A549 (cell line): ENCODE data around the gene STRADA. TPM values are rescaled to one million over a fixed set of nuclear protein-coding genes. Genes with fewer than 3 reads are reported as not detected.

Experiments used
- ATAC-seq, 2 experiments: fragments of 200-7000 bp in 1 of 2; fragments of >200 bp in 1 of 2; cut with Nextera tagmentation in 1 of 2; cut with Tn5 transposase in 1 of 2; 3 replicates each; pipeline versions ENCODE4 v1.8.0 to v1.9.1; 2018 to 2020; ENCODE audit warnings: mild to moderate bottlenecking in 1 of 2, moderate library complexity in 1 of 2
- CTCF ChIA-PET: fragments of 300-600 bp; sonication (Branson Sonifier 250); formaldehyde crosslinking; extraction: SDS; loops from one replicate; lab custom pipeline; 2021; ENCODE audit warnings: antibody characterized with exemption, inconsistent platforms; lab: Yijun Ruan, JAX
- POLR2A ChIA-PET: fragments of 350-600 bp; formaldehyde crosslinking; extraction: SDS; loops from one replicate; lab custom pipeline; 2021; ENCODE audit warnings: antibody characterized with exemption, inconsistent platforms; lab: Yijun Ruan, JAX
- DNase-seq, 2 experiments: peaks; one replicate each; pipeline versions ENCODE4 v3.0.0 to v3.0.0-alpha.2; 2011 to 2016; ENCODE audit warnings: low read depth in 1 of 2, low spot score in 1 of 2
- FAIRE-seq: peaks from 2 replicates; lab custom pipeline; 2011; peaks lifted over from hg19 to GRCh38; lab: Jason Lieb, UNC
- H3K27ac ChIP-seq, 2 experiments: fragments of >200 bp; sonication (Bioruptor Twin); formaldehyde crosslinking; 3 replicates each; pipeline ENCODE4 v1.5.1; 2016 to 2017
- H3K4me1 ChIP-seq: fragments of >200 bp; sonication (Bioruptor Twin); formaldehyde crosslinking; 3 replicates; pipeline ENCODE4 v1.6.1; 2016
- H3K4me2 ChIP-seq: fragments of >200 bp; sonication (Bioruptor Twin); formaldehyde crosslinking; 3 replicates; pipeline ENCODE4 v1.6.1; 2016
- H3K4me3 ChIP-seq: fragments of >200 bp; sonication (Bioruptor Twin); formaldehyde crosslinking; 3 replicates; pipeline ENCODE4 v1.5.1; 2016
- H3K9me3 ChIP-seq: fragments of >200 bp; sonication (Bioruptor Twin); formaldehyde crosslinking; 3 replicates; pipeline ENCODE4 v1.6.1; 2016
- ATOH8 ChIP-seq: fragments of 250-450 bp; sonication (Bioruptor Pico); IDR thresholded peaks from 2 replicates; pipeline ENCODE4 v1.5.0; 2020; ENCODE audit warnings: low read depth, mild to moderate bottlenecking, moderate library complexity
- BHLHE40 ChIP-seq: IDR thresholded peaks from 2 replicates; pipeline ENCODE4 v1.6.1; 2012; ENCODE audit warnings: low read depth, low read length, inconsistent platforms
- CBX8 ChIP-seq: fragments of 200-600 bp; sonication (generic); IDR thresholded peaks from 2 replicates; pipeline ENCODE4 v1.6.1; 2016
- CEBPB ChIP-seq, 2 experiments: fragments of >200 bp in 1 of 2; sonication (Bioruptor Twin) in 1 of 2; formaldehyde crosslinking in 1 of 2; IDR thresholded peaks; 2 replicates each; pipeline ENCODE4 v1.6.1; 2012 to 2016
- CHD2 ChIP-seq: fragments of 150-350 bp; IDR thresholded peaks from 2 replicates; pipeline ENCODE4 v1.6.1; 2014; ENCODE audit warnings: low read length; ENCODE audit not compliant: partially characterized antibody
- CTCF ChIP-seq: fragments of >200 bp; sonication (Bioruptor Twin); formaldehyde crosslinking; IDR thresholded peaks from 3 replicates; pipeline ENCODE4 v1.5.1; 2016
- E2F6 ChIP-seq: IDR thresholded peaks from 2 replicates; pipeline ENCODE4 v1.6.1; 2012; ENCODE audit warnings: low read depth, borderline replicate concordance
- FOSB ChIP-seq: fragments of 250-450 bp; sonication (Bioruptor Pico); IDR thresholded peaks from 2 replicates; pipeline ENCODE4 v1.5.0; 2020; ENCODE audit warnings: mild to moderate bottlenecking, moderate library complexity
- FOSL2 ChIP-seq, 2 experiments: fragments of 450-650 bp in 1 of 2; fragments of >200 bp in 1 of 2; sonication (Bioruptor Twin) in 1 of 2; formaldehyde crosslinking; IDR thresholded peaks; 2 replicates each; pipeline versions ENCODE4 v1.5.0 to v1.6.1; 2016 to 2020; ENCODE audit warnings: mild to moderate bottlenecking in 1 of 2, moderate library complexity in 1 of 2
- FOXS1 ChIP-seq: fragments of 250-450 bp; sonication (Bioruptor Pico); IDR thresholded peaks from 2 replicates; pipeline ENCODE4 v1.5.0; 2020; ENCODE audit warnings: mild to moderate bottlenecking, moderate library complexity
- HES2 ChIP-seq: fragments of >200 bp; sonication (Bioruptor Twin); formaldehyde crosslinking; IDR thresholded peaks from 2 replicates; pipeline ENCODE4 v1.6.1; 2016
- HMGXB4 ChIP-seq: fragments of 250-450 bp; sonication (Bioruptor Pico); IDR thresholded peaks from 2 replicates; pipeline ENCODE4 v1.5.0; 2021; ENCODE audit warnings: mild to moderate bottlenecking, moderate library complexity, borderline replicate concordance
- HOXB13 ChIP-seq: fragments of 250-450 bp; sonication (Bioruptor Pico); IDR thresholded peaks from 2 replicates; pipeline ENCODE4 v1.5.0; 2020; ENCODE audit warnings: low read depth, mild to moderate bottlenecking, moderate library complexity
- JUN ChIP-seq, 2 experiments: fragments of >200 bp; sonication (Bioruptor Twin); formaldehyde crosslinking; IDR thresholded peaks; 2 replicates in 1 of 2; 3 replicates in 1 of 2; pipeline ENCODE4 v1.6.1; 2016 to 2017
- KDM1A ChIP-seq: fragments of 200-600 bp; sonication (generic); IDR thresholded peaks from 2 replicates; pipeline ENCODE4 v1.6.1; 2016; ENCODE audit warnings: low read depth, mild to moderate bottlenecking
- MAX ChIP-seq: IDR thresholded peaks from 2 replicates; pipeline ENCODE4 v1.6.1; 2012
- MAZ ChIP-seq: fragments of 150-350 bp; IDR thresholded peaks from 2 replicates; pipeline ENCODE4 v1.6.1; 2014; ENCODE audit warnings: antibody characterized with exemption, low read depth, low read length, borderline replicate concordance
- MYC ChIP-seq: IDR thresholded peaks from 2 replicates; pipeline ENCODE4 v1.6.1; 2012; ENCODE audit warnings: mild to moderate bottlenecking, inconsistent platforms, low read length, improper control_type of control experiment, borderline replicate concordance
- NFE2L2 ChIP-seq: fragments of 150-350 bp; conservative IDR thresholded peaks from 2 replicates; pipeline ENCODE4 v1.6.1; 2014; ENCODE audit warnings: low read length
- NPAS2 ChIP-seq: fragments of 250-450 bp; sonication (Bioruptor Pico); IDR thresholded peaks from 2 replicates; pipeline ENCODE4 v1.8.0; 2022; ENCODE audit warnings: mild to moderate bottlenecking, moderate library complexity, borderline replicate concordance
- POLR2A ChIP-seq: IDR thresholded peaks from 2 replicates; pipeline ENCODE4 v1.6.1; 2012; ENCODE audit warnings: mild to moderate bottlenecking, low read length
- RARB ChIP-seq: fragments of 250-450 bp; sonication (Bioruptor Pico); IDR thresholded peaks from 2 replicates; pipeline ENCODE4 v1.8.0; 2021; ENCODE audit warnings: mild to moderate bottlenecking, moderate library complexity
- RFX5 ChIP-seq: fragments of 450-650 bp; IDR thresholded peaks from 2 replicates; pipeline ENCODE4 v1.7.1; 2014; ENCODE audit warnings: antibody characterized with exemption, mild to moderate bottlenecking, moderate library complexity
- TFCP2L1 ChIP-seq: fragments of 250-450 bp; sonication (Bioruptor Pico); IDR thresholded peaks from 2 replicates; pipeline ENCODE4 v1.5.0; 2021; ENCODE audit warnings: mild to moderate bottlenecking
- TP53 ChIP-seq: fragments of 250-450 bp; sonication (Bioruptor Pico); IDR thresholded peaks from 2 replicates; pipeline ENCODE4 v1.5.0; 2021; ENCODE audit warnings: mild to moderate bottlenecking, moderate library complexity
- USF2 ChIP-seq: fragments of 450-650 bp; IDR thresholded peaks from 2 replicates; pipeline ENCODE4 v1.6.1; 2014; ENCODE audit warnings: antibody characterized with exemption
- ZSCAN20 ChIP-seq: fragments of 250-450 bp; sonication (Bioruptor Pico); IDR thresholded peaks from 2 replicates; pipeline ENCODE4 v1.8.0; 2022; ENCODE audit warnings: mild to moderate bottlenecking, moderate library complexity
- WGBS: methylation state at CpG from one replicate; pipeline ENCODE4 v1.1.6; 2017; ENCODE audit errors: missing lambda C conversion rate; 5-methylcytosine and 5-hydroxymethylcytosine counted together
- polyA plus RNA-seq, 4 experiments: library from polyadenylated mRNA; depleted of rRNA in 3 of 4; stranded (reverse); fragments of >200 nt; fragmentation: RNase III in 1 of 4; extraction: RNeasy Plus Mini Kit Qiagen cat#74134 plus additional on column Dnase treatment in 1 of 4; gene quantifications; 2 replicates in 3 of 4; 3 replicates in 1 of 4; pipeline ENCODE4 v1.2.3, GENCODE V29; 2011 to 2017

Gene STRADA
- polyA plus RNA-seq, 2 of the 4 experiments (the other 2 are of a cell fraction) = 30.3 to 33.0 TPM

GRCh38 chr17:63685041-63685440 lies 56.6 kb downstream of the STRADA start (continued):
- TF ChIP-seq KDM1A = no peak
- TF ChIP-seq, all 56 proteins: peak for 0

- ATAC-seq = no peak
- POLR2A ChIA-PET = no interaction called here
- no peak overlapping the region for H3K4me2 ChIP-seq
- TF ChIP-seq RARB (CRISPR knock-in tag) (no peak), CBX8 (no peak), FOXS1 (CRISPR knock-in tag) (no peak), MYC (no peak), CTCF (no peak)
- CTCF ChIA-PET = interaction anchor here (0.6 to 15.8 kb wide), 6 partner anchors 8 to 257 kb away, joined by 3 to 116 read pairs (median 3); no protein-coding TSS in a partner anchor
- H3K4me3 ChIP-seq = no peak overlapping the region
- no peak for FAIRE-seq
- DNase-seq = no peak
- H3K4me1 ChIP-seq = no peaks in the 10 kb centered on the region
- no peak overlapping the region for H3K27ac ChIP-seq
- H3K9me3 ChIP-seq = no peaks in the 10 kb centered on the region
Measured at GRCh38 chr17:63682981-63683380, 58.6 kb downstream of the STRADA start.

GRCh38 chr17:63682441-63682840 lies 59.2 kb downstream of the STRADA start:
- TF ChIP-seq RFX5 (no peak), JUN (IDR thresholded peaks at IDR 0.05) (no peak), USF2 (no peak), E2F6 (no peak), TP53 (CRISPR knock-in tag) (no peak), NPAS2 (no peak), HOXB13 (CRISPR knock-in tag) (no peak), CEBPB (IDR thresholded peaks at IDR 0.05) (no peak), HMGXB4 (CRISPR knock-in tag) (no peak), CHD2 (no peak), FOSB (no peak)
- FAIRE-seq (no peak), ATAC-seq (no peak), DNase-seq (no peak)
- ChIA-PET POLR2A (no interaction called here), CTCF (interaction anchor here (0.9 to 15.8 kb wide), 4 partner anchors 13 to 257 kb away, joined by 3 to 116 read pairs (median 4); no protein-coding TSS in a partner anchor)
- H3K27ac ChIP-seq = no peak overlapping the region
- H3K4me3 ChIP-seq = no peak overlapping the region
- H3K4me2 ChIP-seq = no peak overlapping the region
- 86% methylated on average over 1 of the region's 1 CpG for WGBS
- H3K9me3 ChIP-seq = no peaks in the 10 kb centered on the region
- H3K4me1 ChIP-seq = no peaks in the 10 kb centered on the region

GRCh38 chr17:63681530-63681929 lies 60.1 kb downstream of the STRADA start:
- H3K4me3 ChIP-seq = no peak overlapping the region
- no peaks in the 10 kb centered on the region for H3K4me1 ChIP-seq
- no peak overlapping the region for H3K27ac ChIP-seq
- H3K9me3 ChIP-seq = no peaks in the 10 kb centered on the region
- ChIA-PET CTCF (interaction anchor here (1.0 to 15.8 kb wide), 6 partner anchors 9 to 154 kb away, joined by 3 to 116 read pairs (median 4); no protein-coding TSS in a partner anchor), POLR2A (no interaction called here)
- no peak for DNase-seq
- H3K4me2 ChIP-seq = no peak overlapping the region
- FAIRE-seq = no peak
- no peak for ATAC-seq
- WGBS = 83% methylated on average over 8 of the region's 8 CpGs
- TF ChIP-seq USF2 (no peak), HES2 (no peak), MAX (no peak), BHLHE40 (no peak), TFCP2L1 (no peak), ATOH8 (CRISPR knock-in tag) (no peak), FOSL2 (IDR thresholded peaks at IDR 0.05) (no peak), FOSL2 (CRISPR knock-in tag; IDR thresholded peaks at IDR 0.05) (no peak), ZSCAN20 (CRISPR knock-in tag) (no peak), NFE2L2 (no peak), MAZ (no peak), POLR2A (no peak)
